Lung (tissue), 12 donors: ENCODE measurements around the gene DEFB128. TPM values are rescaled to one million over a fixed set of nuclear protein-coding genes. Genes with fewer than 3 reads are reported as not detected.

ENCODE experiments used
- ATAC-seq: fragments of 200-7000 bp; cut with Tn5 transposase; one replicate; pipeline ENCODE4 v1.9.1; 2020; ENCODE audit warnings: moderate number of reproducible peaks; ENCODE audit not compliant: insufficient read depth, low FRiP score
- DNase-seq, 3 donors: peaks; one replicate each; pipeline ENCODE4 v3.0.0-alpha.2; 2013 to 2017
- H3K27ac ChIP-seq, 2 donors: one replicate each; pipeline ENCODE4 v1.5.1; 2013; ENCODE audit warnings: mild to moderate bottlenecking in 2 of 2, moderate library complexity in 2 of 2, control low read depth in 1 of 2, inconsistent platforms in 1 of 2, low read depth in 1 of 2, low read length in 1 of 2
- H3K27me3 ChIP-seq, 3 donors: one replicate each; pipeline ENCODE4 v1.5.1; 2013; ENCODE audit warnings: low read length in 2 of 3; ENCODE audit not compliant: control insufficient read depth in 3 of 3, insufficient read depth in 3 of 3
- H3K36me3 ChIP-seq, 4 donors: one replicate each; pipeline ENCODE4 v1.5.1; 2013; ENCODE audit warnings: low read length in 4 of 4, mild to moderate bottlenecking in 1 of 4, moderate library complexity in 1 of 4; ENCODE audit not compliant: control insufficient read depth in 4 of 4, insufficient read depth in 4 of 4
- H3K4me1 ChIP-seq, 5 donors: one replicate each; pipeline ENCODE4 v1.5.1; 2013; ENCODE audit warnings: low read length in 5 of 5, mild to moderate bottlenecking in 2 of 5, moderate library complexity in 1 of 5; ENCODE audit not compliant: control insufficient read depth in 5 of 5, insufficient read depth in 5 of 5
- H3K4me3 ChIP-seq: one replicate; pipeline ENCODE4 v1.5.1; 2013; ENCODE audit warnings: mild to moderate bottlenecking, control low read depth, moderate library complexity
- H3K9ac ChIP-seq, 2 donors: one replicate each; pipeline ENCODE4 v1.5.1; 2013; ENCODE audit warnings: low read length in 2 of 2, control low read depth in 1 of 2; ENCODE audit not compliant: insufficient read depth in 1 of 2
- H3K9me3 ChIP-seq, 4 donors: one replicate each; pipeline ENCODE4 v1.5.1; 2013; ENCODE audit warnings: low read length in 3 of 4, mild to moderate bottlenecking in 1 of 4, moderate library complexity in 1 of 4; ENCODE audit not compliant: control insufficient read depth in 4 of 4, insufficient read depth in 3 of 4
- CTCF ChIP-seq: IDR thresholded peaks from 2 replicates; pipeline ENCODE4 v1.5.1; 2012; ENCODE audit warnings: mild to moderate bottlenecking; ENCODE audit errors: control extremely low read depth, extremely low read depth
- WGBS, 2 donors: extraction: QIAGEN DNeasy Blood & Tissue Kit; methylation state at CpG; one replicate each; pipeline ENCODE4 v1.1.7; 2013; 5-methylcytosine and 5-hydroxymethylcytosine counted together
- polyA plus RNA-seq, 2 donors: library from polyadenylated mRNA; stranded (reverse); fragments of 200-250 nt; gene quantifications; one replicate each; pipeline ENCODE4 v1.2.1, GENCODE V29; 2013
- total RNA-seq, 2 donors: library from RNA; depleted of rRNA in 1 of 2; stranded (reverse); fragments of >200 nt in 1 of 2; gene quantifications; one replicate each; pipeline ENCODE4 v1.2.1, GENCODE V29; 2014 to 2021
- donor health status: control.
- donor health status: control.
- donor health status: Bipolar disorder and iron deficiency.
- donor health status: healthy.
- donor health status: DM: yes; HTN: yes; CAD: no.

DEFB128 gene
- total and polyA plus RNA-seq, 4 donors = not detected

GRCh38 chr20:157154-157553 is 32.4 kb downstream of the DEFB128 start, which contains the start of gene DEFB127:
Gene DEFB127 (plus strand): TSS chr20:157454. CDS start chr20:157545, 91 bp downstream.
- H3K27me3 ChIP-seq = peaks cover 0 to 3% (median 0%) of the 10 kb centered on the region in 3 donors
- no peak for ATAC-seq

GRCh38 chr20:152131-152530 is 37.4 kb downstream of the DEFB128 start:
- Histone ChIP-seq H3K36me3 (no peaks in the 10 kb centered on the region), H3K9ac (no peak overlapping the region), H3K4me1 (no peaks in the 10 kb centered on the region), H3K27ac (no peak overlapping the region), H3K9me3 (no peaks in the 10 kb centered on the region), H3K4me3 (no peak overlapping the region), H3K27me3 (peaks cover 0 to 7% (median 2%) of the 10 kb centered on the region in 3 donors)
- whole genome bisulfite sequencing, 2 donors = 73 to 78% methylated on average over 1 of the region's 1 CpG
- DNase-seq (no peak), ATAC-seq (no peak)
- TF ChIP-seq CTCF = no peak

More at GRCh38 chr20:157154-157553, 32.4 kb downstream of the DEFB128 start, which contains the start of gene DEFB127:
- Histone ChIP-seq H3K9ac (no peak within 1 kb of the TSS), H3K27ac (no peak within 1 kb of the TSS), H3K4me3 (no peak within 1 kb of the TSS), H3K9me3 (no peaks in the 10 kb centered on the region), H3K4me1 (no peaks in the 10 kb centered on the region), H3K36me3 (no peaks in the 10 kb centered on the region)
- no peak for TF ChIP-seq CTCF
- 89 to 94% methylated on average over 5 of the region's 5 CpGs for WGBS, 2 donors
- no peak for DNase-seq

- 60 to 68% methylated on average over 2 of the region's 2 CpGs for WGBS, 2 donors
- peaks cover 0 to 29% (median 13%) of the 10 kb centered on the region in 3 donors for H3K27me3 ChIP-seq
- no peaks in the 10 kb centered on the region for H3K4me1 ChIP-seq
- DNase-seq (no peak), ATAC-seq (no peak)
- no peaks in the 10 kb centered on the region for H3K9me3 ChIP-seq
- TF ChIP-seq CTCF = no peak
- H3K9ac ChIP-seq = no peak overlapping the region
- H3K27ac ChIP-seq = no peak overlapping the region
- H3K36me3 ChIP-seq = no peaks in the 10 kb centered on the region
- no peak overlapping the region for H3K4me3 ChIP-seq
Observed at GRCh38 chr20:145877-146276, 43.6 kb downstream of the DEFB128 start.

- WGBS, 2 donors = 60 to 77% methylated on average over 1 of the region's 1 CpG
- no peak for DNase-seq
- peaks cover 0 to 24% (median 13%) of the 10 kb centered on the region in 3 donors for H3K27me3 ChIP-seq
- peaks cover 0 to 2% (median 0%) of the 10 kb centered on the region in 4 donors for H3K9me3 ChIP-seq
- no peak within 1 kb of the TSS for H3K27ac ChIP-seq
- TF ChIP-seq CTCF = no peak
- H3K4me3 ChIP-seq = no peak within 1 kb of the TSS
- H3K36me3 ChIP-seq = no peaks in the 10 kb centered on the region
- peaks cover 0 to 2% (median 0%) of the 10 kb centered on the region in 5 donors for H3K4me1 ChIP-seq
- no peak within 1 kb of the TSS for H3K9ac ChIP-seq
- no peak for ATAC-seq
Observed at GRCh38 chr20:142290-142689, 47.2 kb downstream of the DEFB128 start, which contains the start of gene DEFB126. Gene DEFB126 (plus strand): TSS chr20:142590. CDS start chr20:142629, 39 bp downstream.
